T-helper 22 cell (primary cell): Measurements from ENCODE around the gene BCAS4.

Experiments used
- DNase-seq: peaks from one replicate; pipeline ENCODE4 v3.0.0-alpha.2; 2020; ENCODE audit warnings: low read depth

The BCAS4 gene

GRCh38 chr20:50855498-50856474 lies 60.9 kb downstream of the BCAS4 start:
- no peak for DNase-seq

GRCh38 chr20:50856475-50857041 lies 61.7 kb downstream of the BCAS4 start:
- no peak for DNase-seq

- DNase-seq = no peak
Observed at GRCh38 chr20:50857348-50857747, 62.5 kb downstream of the BCAS4 start.

GRCh38 chr20:50858525-50858924 lies 63.7 kb downstream of the BCAS4 start:
- no peak for DNase-seq

- DNase-seq = no peak
Observed at GRCh38 chr20:50859161-50859560, 64.3 kb downstream of the BCAS4 start.

- DNase-seq = no peak
Observed at GRCh38 chr20:50861012-50861411, 66.2 kb downstream of the BCAS4 start.

GRCh38 chr20:50862546-50862945 lies 67.7 kb downstream of the BCAS4 start:
- DNase-seq = no peak

GRCh38 chr20:50865114-50865513 lies 70.3 kb downstream of the BCAS4 start:
- no peak for DNase-seq

- no peak for DNase-seq
Observed at GRCh38 chr20:50865591-50865990, 70.7 kb downstream of the BCAS4 start.

- DNase-seq = no peak
Observed at GRCh38 chr20:50866036-50866685, 71.3 kb downstream of the BCAS4 start.

GRCh38 chr20:50866831-50867230 lies 72.0 kb downstream of the BCAS4 start:
- DNase-seq = no peak

- DNase-seq = no peak
Observed at GRCh38 chr20:50867805-50868204, 72.9 kb downstream of the BCAS4 start.

- no peak for DNase-seq
Observed at GRCh38 chr20:50868509-50869495, 73.9 kb downstream of the BCAS4 start.

- DNase-seq = no peak
Observed at GRCh38 chr20:50870561-50871161, 75.8 kb downstream of the BCAS4 start.

GRCh38 chr20:50872560-50873425 lies 77.9 kb downstream of the BCAS4 start:
- no peak for DNase-seq

GRCh38 chr20:50873585-50873984 lies 78.7 kb downstream of the BCAS4 start:
- no peak for DNase-seq

GRCh38 chr20:50874111-50874757 lies 79.4 kb downstream of the BCAS4 start:
- no peak for DNase-seq

GRCh38 chr20:50874758-50875665 lies 80.2 kb downstream of the BCAS4 start:
- no peak for DNase-seq
